Measurements from ENCODE around the gene ZNF562. TPM values are rescaled to one million over a fixed set of nuclear protein-coding genes. Genes with fewer than 3 reads are reported as not detected.
A peak's percentile ranks its signal among the peaks of the same experiment; 100 is the strongest.
"Not testable (repeated sequence)": the region's sequence is repeated elsewhere in the genome, so short reads cannot be mapped to it uniquely, and the experiment has no call there.

Gene ZNF562
- 10 to 100 TPM; 34.8 to 37.2 TPM for total RNA-seq
- long read RNA-seq, partial matches to known transcripts: 0 of 8 reads
- long read RNA-seq, other reads (novel, unspliced or antisense): 7 of 8 reads

- ATAC-seq: peak; percentile 97
- intact Hi-C loops (cut with DNase I, micrococcal nuclease): no loop called here
- peak; percentile 89 to 94 for DNase-seq
These were observed at the start of gene ZNF562 for GRCh38 chr19:9674663-9675357. Gene ZNF562, minus strand, starts transcription at chr19:9675100. Its CDS starts 14,356 bp downstream, at chr19:9660744.

- ATAC-seq (no peak), DNase-seq (no peak)
- intact Hi-C loops (cut with DNase I, micrococcal nuclease): no loop called here
These were observed 49.3 kb upstream of the ZNF562 start for GRCh38 chr19:9724157-9724556.

GRCh38 chr19:9721861-9722260 lies 47.0 kb upstream of the ZNF562 start:
- intact Hi-C loops (cut with DNase I, micrococcal nuclease): no loop called here
- ATAC-seq (no peak), DNase-seq (no peak)

GRCh38 chr19:9720541-9720940 lies 45.6 kb upstream of the ZNF562 start:
- no peak for DNase-seq
- no peak for ATAC-seq
- intact Hi-C loops (cut with DNase I, micrococcal nuclease): no loop called here

GRCh38 chr19:9711815-9712214 lies 36.9 kb upstream of the ZNF562 start:
- ATAC-seq (no peak), DNase-seq (no peak)
- intact Hi-C loops (cut with DNase I, micrococcal nuclease): no loop called here

- no peak for ATAC-seq
These were observed 34.4 kb upstream of the ZNF562 start for GRCh38 chr19:9709305-9709704.

GRCh38 chr19:9705836-9706235 lies 30.9 kb upstream of the ZNF562 start:
- intact Hi-C loops (cut with DNase I, micrococcal nuclease): no loop called here
- no peak for DNase-seq
- ATAC-seq: no peak

More at GRCh38 chr19:9709305-9709704, 34.4 kb upstream of the ZNF562 start:
- no peak for DNase-seq
- intact Hi-C loops (cut with DNase I, micrococcal nuclease): no loop called here

GRCh38 chr19:9702186-9702585 lies 27.3 kb upstream of the ZNF562 start:
- ATAC-seq: no peak
- intact Hi-C loops (cut with DNase I, micrococcal nuclease): no loop called here
- DNase-seq: no peak

GRCh38 chr19:9700229-9700981 lies 25.5 kb upstream of the ZNF562 start:
- ATAC-seq (no peak), DNase-seq (no peak)
- intact Hi-C loops (cut with DNase I, micrococcal nuclease): no loop called here

- ATAC-seq; DNase-seq; intact Hi-C loops (cut with DNase I, micrococcal nuclease): not testable (repeated sequence)
These were observed 15.4 kb upstream of the ZNF562 start for GRCh38 chr19:9690301-9690700.

GRCh38 chr19:9679996-9680395 lies 5.1 kb upstream of the ZNF562 start:
- intact Hi-C loops (cut with DNase I, micrococcal nuclease); ATAC-seq: not testable (repeated sequence)

GRCh38 chr19:9675358-9675901 lies 530 bp upstream of the ZNF562 start:
- DNase-seq; intact Hi-C loops (cut with DNase I, micrococcal nuclease): not testable (repeated sequence)
- peak; percentile 60 for ATAC-seq

More at GRCh38 chr19:9679996-9680395, 5.1 kb upstream of the ZNF562 start:
- DNase-seq: not testable (repeated sequence)

GRCh38 chr19:9673912-9674662 lies 813 bp downstream of the ZNF562 start:
- ATAC-seq: peak; percentile 57
- intact Hi-C loops (cut with DNase I, micrococcal nuclease): no loop called here
- no peak for DNase-seq

GRCh38 chr19:9672893-9673292 lies 2.0 kb downstream of the ZNF562 start:
- intact Hi-C loops (cut with DNase I, micrococcal nuclease): no loop called here
- DNase-seq: no peak
- no peak for ATAC-seq

- DNase-seq: no peak
- no peak for ATAC-seq
- intact Hi-C loops (cut with DNase I, micrococcal nuclease): no loop called here
These were observed 3.2 kb downstream of the ZNF562 start for GRCh38 chr19:9671655-9672054.

GRCh38 chr19:9668544-9668943 lies 6.4 kb downstream of the ZNF562 start:
- DNase-seq (no peak), ATAC-seq (no peak)
- intact Hi-C loops (cut with DNase I, micrococcal nuclease): no loop called here

- intact Hi-C loops (cut with DNase I, micrococcal nuclease): no loop called here
- DNase-seq: no peak
- ATAC-seq: peak; percentile 83
These were observed 7.0 kb downstream of the ZNF562 start for GRCh38 chr19:9667898-9668297.

GRCh38 chr19:9658769-9659168 lies 16.1 kb downstream of the ZNF562 start:
- intact Hi-C loops (cut with DNase I, micrococcal nuclease): no loop called here
- ATAC-seq (no peak), DNase-seq (no peak)

GRCh38 chr19:9653066-9653555 lies 21.8 kb downstream of the ZNF562 start:
- DNase-seq; intact Hi-C loops (cut with DNase I, micrococcal nuclease); ATAC-seq: not testable (repeated sequence)

Measured in left colon (tissue), 2 donors.